MCF 10A (cell line): Measurements from ENCODE around the gene DPP9. TPM values are rescaled to one million over a fixed set of nuclear protein-coding genes. Genes with fewer than 3 reads are reported as not detected.
"Not testable (repeated sequence)": the region's sequence is repeated elsewhere in the genome, so short reads cannot be mapped to it uniquely, and the experiment has no call there.

ENCODE experiments used
- BruUV-seq: library from RNA; stranded (reverse); fragments of 400-500 nt; replicated peaks from 2 replicates; lab custom pipeline; 2021; lab: Mats Ljungman, UMichigan
- CTCF ChIA-PET: fragments of 300-600 bp; sonication (Branson Sonifier 250); formaldehyde crosslinking; extraction: SDS; loops from one replicate; lab custom pipeline; 2021; ENCODE audit warnings: antibody characterized with exemption, inconsistent platforms; lab: Yijun Ruan, JAX
- POLR2A ChIA-PET: fragments of 300-600, 350-650 bp; sonication (Branson Sonifier 250); formaldehyde crosslinking; extraction: SDS; loops from one replicate; lab custom pipeline; 2020; ENCODE audit warnings: antibody characterized with exemption, inconsistent platforms; lab: Yijun Ruan, JAX
- DNase-seq: peaks from one replicate; pipeline ENCODE4 v3.0.0-alpha.2; 2018; ENCODE audit not compliant: unreplicated experiment
- H3K27ac Mint-ChIP-seq: one replicate; pipeline ENCODE4 v1.8.0; 2022; ENCODE audit warnings: mild to moderate bottlenecking, low read depth, mixed read lengths; ENCODE audit not compliant: unreplicated experiment
- H3K27me3 Mint-ChIP-seq: one replicate; pipeline ENCODE4 v1.8.0; 2022; ENCODE audit warnings: mixed read lengths; ENCODE audit not compliant: insufficient read depth, unreplicated experiment
- H3K36me3 Mint-ChIP-seq: one replicate; pipeline ENCODE4 v1.8.0; 2022; ENCODE audit warnings: mild to moderate bottlenecking, moderate library complexity, mixed read lengths; ENCODE audit not compliant: insufficient read depth, unreplicated experiment
- H3K4me1 Mint-ChIP-seq: one replicate; pipeline ENCODE4 v1.8.0; 2022; ENCODE audit warnings: mixed read lengths; ENCODE audit not compliant: insufficient read depth, unreplicated experiment
- H3K4me3 Mint-ChIP-seq: one replicate; pipeline ENCODE4 v1.8.0; 2022; ENCODE audit warnings: mild to moderate bottlenecking, moderate library complexity, mixed read lengths; ENCODE audit not compliant: unreplicated experiment
- H3K9me3 Mint-ChIP-seq: one replicate; pipeline ENCODE4 v1.8.0; 2022; ENCODE audit warnings: mixed read lengths; ENCODE audit not compliant: unreplicated experiment
- intact Hi-C: fragments of 100-400 bp; cut with micrococcal nuclease; formaldehyde crosslinking; loops from 2 replicates; pipeline ENCODE4 v1.14.1; 2022
- total RNA-seq: library from RNA; stranded (reverse); gene quantifications from 2 replicates; pipeline ENCODE4 v1.2.3, GENCODE V29; 2022
- TF ChIP-seq, protein P1 (sequence below): fragments of 200-600 bp; IDR thresholded peaks from one replicate; pipeline ENCODE4 v1.8.0; 2022; ENCODE audit warnings: antibody characterized with exemption, mild to moderate bottlenecking; ENCODE audit not compliant: unreplicated experiment

The DPP9 gene
- total RNA-seq, 1 experiment from 2014 or later, result 90.6 TPM

- TF ChIP-seq, protein P1, sequence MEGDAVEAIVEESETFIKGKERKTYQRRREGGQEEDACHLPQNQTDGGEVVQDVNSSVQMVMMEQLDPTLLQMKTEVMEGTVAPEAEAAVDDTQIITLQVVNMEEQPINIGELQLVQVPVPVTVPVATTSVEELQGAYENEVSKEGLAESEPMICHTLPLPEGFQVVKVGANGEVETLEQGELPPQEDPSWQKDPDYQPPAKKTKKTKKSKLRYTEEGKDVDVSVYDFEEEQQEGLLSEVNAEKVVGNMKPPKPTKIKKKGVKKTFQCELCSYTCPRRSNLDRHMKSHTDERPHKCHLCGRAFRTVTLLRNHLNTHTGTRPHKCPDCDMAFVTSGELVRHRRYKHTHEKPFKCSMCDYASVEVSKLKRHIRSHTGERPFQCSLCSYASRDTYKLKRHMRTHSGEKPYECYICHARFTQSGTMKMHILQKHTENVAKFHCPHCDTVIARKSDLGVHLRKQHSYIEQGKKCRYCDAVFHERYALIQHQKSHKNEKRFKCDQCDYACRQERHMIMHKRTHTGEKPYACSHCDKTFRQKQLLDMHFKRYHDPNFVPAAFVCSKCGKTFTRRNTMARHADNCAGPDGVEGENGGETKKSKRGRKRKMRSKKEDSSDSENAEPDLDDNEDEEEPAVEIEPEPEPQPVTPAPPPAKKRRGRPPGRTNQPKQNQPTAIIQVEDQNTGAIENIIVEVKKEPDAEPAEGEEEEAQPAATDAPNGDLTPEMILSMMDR, result no peak
- ChIA-PET POLR2A (no interaction called here), CTCF (interaction anchor here (0.5 kb wide), 1 partner anchor 26 kb away, joined by 3 read pairs; no protein-coding TSS in a partner anchor)
- DNase-seq, result no peak
- intact Hi-C loops, result no loop called here
- peaks cover 14% of the 10 kb centered on the region for H3K27me3 Mint-ChIP-seq
- no TSS peak for BruUV-seq
- H3K4me3 Mint-ChIP-seq, result no peak overlapping the region
- peaks cover 16% of the 10 kb centered on the region for H3K4me1 Mint-ChIP-seq
- H3K27ac Mint-ChIP-seq, result no peak overlapping the region
- H3K36me3 Mint-ChIP-seq, result no peaks in the 10 kb centered on the region
- peaks cover 7% of the 10 kb centered on the region for H3K9me3 Mint-ChIP-seq
These were observed 24.5 kb upstream of the DPP9 start for GRCh38 chr19:4748185-4748584.

DNA sequence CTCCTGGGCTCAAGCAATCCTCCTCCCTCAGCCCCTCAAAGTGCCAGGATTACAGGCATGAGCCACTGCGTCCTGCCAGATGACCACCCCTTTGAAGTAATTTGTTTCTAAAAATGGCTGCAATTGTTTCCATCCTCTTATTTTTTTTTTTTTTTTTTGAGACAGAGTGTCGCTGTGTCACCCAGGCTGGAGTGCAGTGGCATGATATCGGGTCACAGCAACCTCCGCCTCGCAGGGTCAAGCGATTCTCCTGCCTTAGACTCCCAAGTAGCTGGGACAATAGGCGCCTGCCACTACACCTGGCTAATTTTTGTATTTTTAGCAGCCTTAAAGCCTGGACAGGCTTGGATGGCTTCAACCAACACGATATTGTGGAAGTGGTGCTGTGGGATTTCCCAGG, 22.3 kb upstream of the DPP9 start:
- no peak overlapping the region for H3K27ac Mint-ChIP-seq
- intact Hi-C loops, result no loop called here
- CTCF ChIA-PET, result interaction anchor here (0.5 to 1.9 kb wide), 8 partner anchors 12 to 764 kb away, joined by 3 to 5 read pairs (median 3); partner anchors contain the start of gene FEM1A
- H3K4me1 Mint-ChIP-seq, result peaks cover 19% of the 10 kb centered on the region
- TF ChIP-seq, protein P1, result no peak
- no peak overlapping the region for H3K4me3 Mint-ChIP-seq
- peaks cover 14% of the 10 kb centered on the region for H3K27me3 Mint-ChIP-seq
- POLR2A ChIA-PET, result interaction anchor here (0.6 to 2.2 kb wide), 2 partner anchors 45 to 61 kb away, joined by 3 to 8 read pairs; partner anchors contain the start of gene FEM1A
- no peaks in the 10 kb centered on the region for H3K36me3 Mint-ChIP-seq
- no TSS peak for BruUV-seq
- peaks cover 7% of the 10 kb centered on the region for H3K9me3 Mint-ChIP-seq
- no peak for DNase-seq

DNA sequence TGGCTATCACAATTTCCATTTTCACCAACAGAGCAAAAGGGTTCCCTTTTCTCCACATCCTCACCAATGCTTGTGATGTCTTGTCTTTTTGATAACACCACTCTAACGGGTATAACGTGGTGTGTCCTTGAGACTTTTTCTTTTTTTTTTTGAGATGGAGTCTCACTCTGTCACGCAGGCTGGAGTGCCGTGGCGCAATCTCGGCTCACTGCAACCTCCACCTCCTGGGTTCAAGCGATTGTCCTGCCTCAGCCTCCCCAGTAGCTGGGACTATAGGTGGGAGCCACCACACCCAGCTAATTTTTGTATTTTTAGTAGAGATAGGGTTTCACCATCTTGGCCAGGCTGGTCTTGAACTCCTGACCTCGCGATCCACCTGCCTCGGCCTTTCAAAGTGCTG, 21.5 kb upstream of the DPP9 start:
- ChIA-PET CTCF (interaction anchor here (0.6 to 2.2 kb wide), 6 partner anchors 12 to 85 kb away, joined by 3 to 6 read pairs (median 4); partner anchors contain the start of gene FEM1A), POLR2A (interaction anchor here (0.6 to 1.9 kb wide), 5 partner anchors 20 to 166 kb away, joined by 3 to 7 read pairs (median 3); no protein-coding TSS in a partner anchor)
- intact Hi-C loops, H3K36me3 Mint-ChIP-seq, H3K4me3 Mint-ChIP-seq, H3K9me3 Mint-ChIP-seq, DNase-seq, BruUV-seq: not testable (repeated sequence)
- Mint-ChIP-seq H3K27ac (peak overlapping the region; percentile 41), H3K27me3 (peaks cover 14% of the 10 kb centered on the region), H3K4me1 (peaks cover 19% of the 10 kb centered on the region)

DNA sequence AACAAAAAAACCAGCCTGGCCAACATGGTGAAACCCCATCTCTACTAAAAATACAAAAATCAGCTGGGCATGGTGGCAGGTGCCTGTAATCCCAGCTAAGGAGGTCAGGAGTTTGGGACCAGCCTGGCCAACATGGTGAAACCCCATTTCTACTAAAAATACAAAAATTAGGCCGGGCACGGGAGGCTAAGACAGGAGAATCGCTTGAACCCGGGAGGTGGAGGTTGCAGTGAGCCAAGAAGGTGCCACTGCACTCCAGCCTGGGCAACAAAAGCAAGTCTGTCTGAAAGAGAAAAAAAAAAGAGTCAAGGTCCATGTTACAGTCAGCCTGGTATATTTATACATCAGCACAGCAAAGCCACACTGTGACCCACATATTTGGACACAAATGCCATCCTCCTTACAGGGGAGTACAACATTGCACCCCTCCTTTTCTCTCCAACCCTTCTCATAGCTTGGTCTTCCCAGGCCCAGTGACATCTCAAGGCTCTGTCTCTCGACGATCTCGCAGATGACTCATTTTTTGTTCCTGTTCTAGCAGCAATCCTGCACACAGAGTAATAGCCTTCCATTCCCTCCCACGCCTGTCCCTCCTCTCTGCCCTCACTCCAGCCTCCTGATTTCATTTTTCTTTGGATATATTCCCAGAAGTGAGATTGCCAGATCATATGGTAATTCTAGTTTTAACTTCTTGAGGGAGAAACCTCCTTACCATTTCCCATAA, 21.0 kb upstream of the DPP9 start:
- no TSS peak for BruUV-seq
- Mint-ChIP-seq H3K27me3 (peaks cover 14% of the 10 kb centered on the region), H3K4me1 (peaks cover 19% of the 10 kb centered on the region), H3K27ac (peak overlapping the region; percentile 41), H3K9me3 (peaks cover 7% of the 10 kb centered on the region), H3K4me3 (no peak overlapping the region), H3K36me3 (no peaks in the 10 kb centered on the region)
- peak; percentile 94 for DNase-seq
- POLR2A ChIA-PET, result interaction anchor here (0.6 to 1.9 kb wide), 6 partner anchors 20 to 484 kb away, joined by 3 to 7 read pairs (median 3); no protein-coding TSS in a partner anchor
- CTCF ChIA-PET, result interaction anchor here (0.7 to 2.2 kb wide), 5 partner anchors 12 to 85 kb away, joined by 3 to 6 read pairs (median 3); partner anchors contain the start of gene FEM1A
- TF ChIP-seq, protein P1, result no peak
- intact Hi-C loops, result no loop called here
